GM19025 (cell line): ENCODE results near the gene YIPF3.
"Not testable (repeated sequence)": the region's sequence is repeated elsewhere in the genome, so short reads cannot be mapped to it uniquely, and the experiment has no call there.

ENCODE experiments used
- ATAC-seq: cut with Tn5 transposase; IDR thresholded peaks from one replicate; pipeline ENCODE4 v1.9.1; 2021; ENCODE audit warnings: mild to moderate bottlenecking, low read depth, moderate library complexity; ENCODE audit not compliant: unreplicated experiment

Gene YIPF3

DNA sequence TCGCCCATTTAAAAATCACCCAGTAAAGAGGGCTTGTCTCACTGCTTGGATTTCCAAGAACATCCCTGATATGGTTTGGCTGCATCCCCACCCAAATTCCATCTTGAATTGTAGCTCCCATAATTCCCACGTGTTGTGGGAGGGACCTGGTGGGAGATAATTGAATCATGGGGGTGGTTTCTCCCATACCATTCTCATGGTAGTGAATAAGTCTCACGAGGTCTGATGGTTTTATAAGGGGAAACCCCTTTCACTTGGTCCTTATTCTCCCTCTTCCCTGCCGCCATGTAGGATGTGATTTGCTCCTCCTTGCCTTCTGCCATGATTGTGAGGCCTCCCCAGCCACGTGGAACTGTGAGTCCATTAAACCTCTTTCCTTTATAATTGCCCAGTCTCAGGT is 49.5 kb downstream of the YIPF3 start:
- ATAC-seq: not testable (repeated sequence)

DNA sequence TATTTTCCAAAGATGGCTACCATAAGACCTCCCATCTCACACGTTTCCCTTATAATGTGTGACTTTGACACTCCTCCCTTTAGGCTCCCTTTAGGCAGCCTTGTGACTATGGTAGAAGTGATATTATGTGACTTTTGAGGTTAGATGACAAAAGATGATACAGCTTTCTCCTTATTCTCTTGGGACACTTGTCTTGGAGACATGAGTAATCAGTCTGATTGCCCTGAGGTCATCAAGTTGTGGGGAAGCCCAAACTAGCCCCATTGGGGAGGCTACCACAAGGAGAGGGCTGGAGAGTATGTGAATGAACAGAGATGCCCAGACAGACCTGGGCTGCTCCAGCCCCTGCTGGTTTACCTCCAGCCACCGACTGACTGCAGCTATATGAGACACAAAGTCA is 50.8 kb downstream of the YIPF3 start:
- no peak for ATAC-seq

DNA sequence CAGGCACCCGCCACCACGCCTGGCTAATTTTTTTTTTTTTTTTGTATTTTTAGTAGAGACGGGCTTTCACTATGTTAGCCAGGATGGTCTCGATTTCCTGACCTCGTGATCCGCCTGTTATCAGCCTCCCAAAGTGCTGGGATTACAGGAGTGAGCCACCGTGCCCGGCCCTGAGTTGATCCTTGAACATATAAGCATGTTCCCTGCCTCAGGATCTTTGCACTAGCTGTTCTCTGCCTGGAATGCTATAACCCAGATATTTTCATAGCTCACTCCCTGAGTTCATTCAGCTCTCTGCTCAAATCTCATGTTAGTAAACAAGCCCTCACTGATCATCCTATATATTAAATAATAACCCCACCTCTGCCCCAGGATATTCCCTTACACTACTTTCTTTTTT is 52.4 kb downstream of the YIPF3 start:
- ATAC-seq: no peak

DNA sequence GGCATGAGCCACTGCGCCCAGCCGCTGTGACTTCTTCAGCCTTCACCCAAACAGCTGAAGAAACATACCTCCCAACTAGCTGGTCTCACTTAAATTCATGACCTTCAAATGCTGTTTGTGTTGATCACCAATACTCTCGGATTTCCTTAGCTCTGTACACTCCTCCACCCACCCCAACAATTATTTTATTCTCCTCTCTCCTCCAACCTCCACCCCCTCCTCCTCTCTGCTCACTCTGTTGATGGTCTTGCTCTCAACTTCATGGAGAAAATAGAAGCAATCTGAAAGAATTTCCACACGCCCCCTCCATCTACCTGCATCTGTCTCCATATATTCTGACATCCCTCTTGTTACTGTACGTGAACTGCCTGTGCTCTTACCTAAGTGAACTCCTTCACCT is 54.8 kb downstream of the YIPF3 start:
- ATAC-seq: no peak
